Measurements from ENCODE around the gene GOLGA7B.

The GOLGA7B gene

GRCh38 chr10:97849687-97850402 lies at the start of gene GOLGA7B:
Gene GOLGA7B (plus strand): TSS chr10:97849843. CDS start chr10:97850304, 461 bp downstream.
- H3K27ac Mint-ChIP-seq: peak within 1 kb of the TSS; percentile 68
- H3K27me3 Mint-ChIP-seq (ENCODE audit: low read depth): peaks cover 18% of the 10 kb centered on the region
- H3K36me3 Mint-ChIP-seq (ENCODE audit: low read depth): no peaks in the 10 kb centered on the region
- H3K9me3 Mint-ChIP-seq: no peaks in the 10 kb centered on the region
- peaks cover 34% of the 10 kb centered on the region for H3K4me1 Mint-ChIP-seq (ENCODE audit: low read depth)
- peak within 1 kb of the TSS; percentile 89 for H3K4me3 Mint-ChIP-seq

GRCh38 chr10:97800474-97800873 lies 49.2 kb upstream of the GOLGA7B start:
- Mint-ChIP-seq H3K27ac (no peak overlapping the region), H3K4me3 (no peak overlapping the region), H3K27me3 (ENCODE audit: low read depth) (peaks cover 10% of the 10 kb centered on the region), H3K9me3 (peaks cover 23% of the 10 kb centered on the region), H3K4me1 (ENCODE audit: low read depth) (peaks cover 16% of the 10 kb centered on the region), H3K36me3 (ENCODE audit: low read depth) (peaks cover 13% of the 10 kb centered on the region)

GRCh38 chr10:97801422-97801821 lies 48.2 kb upstream of the GOLGA7B start:
- no peak overlapping the region for H3K27ac Mint-ChIP-seq

GRCh38 chr10:97805096-97805884 lies 44.4 kb upstream of the GOLGA7B start:
- no peak overlapping the region for H3K27ac Mint-ChIP-seq

More at GRCh38 chr10:97801422-97801821, 48.2 kb upstream of the GOLGA7B start:
- Mint-ChIP-seq H3K4me1 (ENCODE audit: low read depth) (peaks cover 8% of the 10 kb centered on the region), H3K4me3 (no peak overlapping the region), H3K9me3 (peaks cover 23% of the 10 kb centered on the region), H3K27me3 (ENCODE audit: low read depth) (peaks cover 10% of the 10 kb centered on the region), H3K36me3 (ENCODE audit: low read depth) (peaks cover 12% of the 10 kb centered on the region)

GRCh38 chr10:97805949-97806348 lies 43.7 kb upstream of the GOLGA7B start:
- Mint-ChIP-seq H3K4me3 (no peak overlapping the region), H3K4me1 (ENCODE audit: low read depth) (no peaks in the 10 kb centered on the region), H3K36me3 (ENCODE audit: low read depth) (no peaks in the 10 kb centered on the region), H3K9me3 (no peaks in the 10 kb centered on the region), H3K27ac (no peak overlapping the region), H3K27me3 (ENCODE audit: low read depth) (peaks cover 17% of the 10 kb centered on the region)

More at GRCh38 chr10:97805096-97805884, 44.4 kb upstream of the GOLGA7B start:
- no peaks in the 10 kb centered on the region for H3K4me1 Mint-ChIP-seq (ENCODE audit: low read depth)
- H3K27me3 Mint-ChIP-seq (ENCODE audit: low read depth): peaks cover 10% of the 10 kb centered on the region
- no peaks in the 10 kb centered on the region for H3K36me3 Mint-ChIP-seq (ENCODE audit: low read depth)
- H3K9me3 Mint-ChIP-seq: no peaks in the 10 kb centered on the region
- H3K4me3 Mint-ChIP-seq: no peak overlapping the region

- Mint-ChIP-seq H3K27ac (no peak overlapping the region), H3K36me3 (ENCODE audit: low read depth) (no peaks in the 10 kb centered on the region), H3K4me3 (no peak overlapping the region), H3K9me3 (no peaks in the 10 kb centered on the region), H3K4me1 (ENCODE audit: low read depth) (no peaks in the 10 kb centered on the region), H3K27me3 (ENCODE audit: low read depth) (peaks cover 6% of the 10 kb centered on the region)
Observed at GRCh38 chr10:97810446-97810845, 39.2 kb upstream of the GOLGA7B start.

- H3K27ac Mint-ChIP-seq: no peak overlapping the region
- H3K36me3 Mint-ChIP-seq (ENCODE audit: low read depth): no peaks in the 10 kb centered on the region
- H3K9me3 Mint-ChIP-seq: no peaks in the 10 kb centered on the region
- H3K4me1 Mint-ChIP-seq (ENCODE audit: low read depth): no peaks in the 10 kb centered on the region
- no peak overlapping the region for H3K4me3 Mint-ChIP-seq
- peaks cover 6% of the 10 kb centered on the region for H3K27me3 Mint-ChIP-seq (ENCODE audit: low read depth)
Observed at GRCh38 chr10:97811958-97812357, 37.7 kb upstream of the GOLGA7B start.

GRCh38 chr10:97812696-97813095 lies 36.9 kb upstream of the GOLGA7B start:
- no peaks in the 10 kb centered on the region for H3K4me1 Mint-ChIP-seq (ENCODE audit: low read depth)
- no peaks in the 10 kb centered on the region for H3K9me3 Mint-ChIP-seq
- no peak overlapping the region for H3K4me3 Mint-ChIP-seq
- H3K27ac Mint-ChIP-seq: no peak overlapping the region
- peaks cover 6% of the 10 kb centered on the region for H3K27me3 Mint-ChIP-seq (ENCODE audit: low read depth)
- H3K36me3 Mint-ChIP-seq (ENCODE audit: low read depth): no peaks in the 10 kb centered on the region

GRCh38 chr10:97813311-97813710 lies 36.3 kb upstream of the GOLGA7B start:
- Mint-ChIP-seq H3K9me3 (no peaks in the 10 kb centered on the region), H3K36me3 (ENCODE audit: low read depth) (no peaks in the 10 kb centered on the region), H3K4me1 (ENCODE audit: low read depth) (no peaks in the 10 kb centered on the region), H3K27ac (no peak overlapping the region), H3K4me3 (no peak overlapping the region), H3K27me3 (ENCODE audit: low read depth) (peaks cover 6% of the 10 kb centered on the region)

- Mint-ChIP-seq H3K27me3 (ENCODE audit: low read depth) (peaks cover 6% of the 10 kb centered on the region), H3K9me3 (no peaks in the 10 kb centered on the region), H3K27ac (no peak overlapping the region), H3K4me3 (no peak overlapping the region), H3K4me1 (ENCODE audit: low read depth) (no peaks in the 10 kb centered on the region), H3K36me3 (ENCODE audit: low read depth) (no peaks in the 10 kb centered on the region)
Observed at GRCh38 chr10:97814996-97815395, 34.6 kb upstream of the GOLGA7B start.

- Mint-ChIP-seq H3K4me3 (no peak overlapping the region), H3K4me1 (ENCODE audit: low read depth) (no peaks in the 10 kb centered on the region), H3K9me3 (no peaks in the 10 kb centered on the region), H3K27ac (no peak overlapping the region), H3K36me3 (ENCODE audit: low read depth) (no peaks in the 10 kb centered on the region), H3K27me3 (ENCODE audit: low read depth) (peaks cover 3% of the 10 kb centered on the region)
Observed at GRCh38 chr10:97816609-97817008, 33.0 kb upstream of the GOLGA7B start.

- Mint-ChIP-seq H3K27ac (no peak overlapping the region), H3K36me3 (ENCODE audit: low read depth) (no peaks in the 10 kb centered on the region), H3K4me3 (no peak overlapping the region), H3K9me3 (no peaks in the 10 kb centered on the region), H3K27me3 (ENCODE audit: low read depth) (peaks cover 3% of the 10 kb centered on the region), H3K4me1 (ENCODE audit: low read depth) (no peaks in the 10 kb centered on the region)
Observed at GRCh38 chr10:97818572-97818971, 31.1 kb upstream of the GOLGA7B start.

- Mint-ChIP-seq H3K27me3 (ENCODE audit: low read depth) (peaks cover 3% of the 10 kb centered on the region), H3K36me3 (ENCODE audit: low read depth) (no peaks in the 10 kb centered on the region), H3K9me3 (no peaks in the 10 kb centered on the region), H3K4me1 (ENCODE audit: low read depth) (no peaks in the 10 kb centered on the region), H3K4me3 (no peak overlapping the region), H3K27ac (no peak overlapping the region)
Observed at GRCh38 chr10:97820096-97820704, 29.4 kb upstream of the GOLGA7B start.

GRCh38 chr10:97821308-97822038 lies 28.2 kb upstream of the GOLGA7B start:
- Mint-ChIP-seq H3K4me1 (ENCODE audit: low read depth) (no peaks in the 10 kb centered on the region), H3K4me3 (no peak overlapping the region), H3K27me3 (ENCODE audit: low read depth) (peaks cover 3% of the 10 kb centered on the region), H3K36me3 (ENCODE audit: low read depth) (no peaks in the 10 kb centered on the region), H3K27ac (no peak overlapping the region), H3K9me3 (no peaks in the 10 kb centered on the region)
